ENCODE results near the gene CPSF4L.

The CPSF4L gene

DNA sequence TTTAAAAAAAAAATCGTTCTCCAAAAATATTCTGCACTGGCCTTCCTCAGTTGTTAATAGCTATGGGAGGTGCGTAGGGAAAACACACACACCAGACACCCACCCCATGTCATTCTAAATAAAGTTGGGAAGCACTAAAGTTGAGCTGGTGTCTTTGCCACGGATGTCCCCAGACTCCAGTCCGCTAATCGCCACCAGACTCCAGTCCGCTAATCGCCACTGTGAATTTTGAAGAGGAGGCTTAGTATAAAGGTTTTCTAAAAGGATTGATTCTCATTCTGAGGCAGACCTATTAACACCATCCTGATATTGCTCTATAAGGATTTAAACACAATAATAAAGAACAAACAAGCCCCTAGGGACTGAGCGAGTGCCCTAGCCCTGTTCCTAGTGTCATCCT lies 22.7 kb upstream of the CPSF4L start:
- peaks cover 0 to 2% (median 0%) of the 10 kb centered on the region in 5 experiments for H3K27me3 ChIP-seq (replicated peaks in 2 of 5; ENCODE audit: control insufficient read depth in 4 of 5, insufficient read depth in 5 of 5, low read length in 4 of 5)
- DNase-seq = no peak
- CTCF ChIA-PET = interaction anchor here (3.6 kb wide), 1 partner anchor 87 kb away, joined by 11 read pairs; no protein-coding TSS in a partner anchor
- POLR2A ChIA-PET = no interaction called here
- no peaks in the 10 kb centered on the region for H3K9me3 ChIP-seq (ENCODE audit: control extremely low read depth in 1 of 5, control insufficient read depth in 4 of 5, insufficient read depth in 2 of 5, low read depth in 1 of 5, low read length in 4 of 5)
- H3K27ac ChIP-seq (ENCODE audit: insufficient read depth in 1 of 2, low read depth in 1 of 2, low read length in 2 of 2, poor library complexity in 1 of 2, severe bottlenecking in 2 of 2) = no peak overlapping the region
- WGBS (ENCODE audit: insufficient coverage) = 88% methylated on average over 1 of the region's 8 CpGs
- H3K4me3 ChIP-seq (ENCODE audit: control insufficient read depth in 1 of 7, extremely low read depth in 1 of 7, insufficient read depth in 4 of 7, low read depth in 2 of 7, low read length in 6 of 7) = no peak overlapping the region
- H3K36me3 ChIP-seq (ENCODE audit: control insufficient read depth in 4 of 4, insufficient read depth in 4 of 4, low read length in 3 of 4) = peaks cover 0 to 5% (median 0%) of the 10 kb centered on the region in 4 experiments
- H3K4me1 ChIP-seq (ENCODE audit: control extremely low read depth in 1 of 4, control insufficient read depth in 4 of 4, insufficient read depth in 4 of 4, low read length in 3 of 4) = peaks cover 0 to 5% (median 0%) of the 10 kb centered on the region in 4 experiments

- Histone ChIP-seq H3K4me3 (ENCODE audit: control insufficient read depth in 1 of 7, extremely low read depth in 1 of 7, insufficient read depth in 4 of 7, low read depth in 2 of 7, low read length in 6 of 7) (no peak overlapping the region), H3K9me3 (ENCODE audit: control extremely low read depth in 1 of 5, control insufficient read depth in 4 of 5, insufficient read depth in 2 of 5, low read depth in 1 of 5, low read length in 4 of 5) (no peaks in the 10 kb centered on the region), H3K4me1 (ENCODE audit: control extremely low read depth in 1 of 4, control insufficient read depth in 4 of 4, insufficient read depth in 4 of 4, low read length in 3 of 4) (peaks cover 0 to 5% (median 0%) of the 10 kb centered on the region in 4 experiments), H3K27ac (ENCODE audit: insufficient read depth in 1 of 2, low read depth in 1 of 2, low read length in 2 of 2, poor library complexity in 1 of 2, severe bottlenecking in 2 of 2) (no peak overlapping the region), H3K36me3 (ENCODE audit: control insufficient read depth in 4 of 4, insufficient read depth in 4 of 4, low read length in 3 of 4) (peaks cover 0 to 5% (median 0%) of the 10 kb centered on the region in 4 experiments), H3K27me3 (replicated peaks in 2 of 5; ENCODE audit: control insufficient read depth in 4 of 5, insufficient read depth in 5 of 5, low read length in 4 of 5) (peaks cover 0 to 2% (median 0%) of the 10 kb centered on the region in 5 experiments)
- WGBS (ENCODE audit: insufficient coverage) = 100% methylated on average over 2 of the region's 10 CpGs
- ChIA-PET CTCF (interaction anchor here (0.9 to 3.6 kb wide), 2 partner anchors 40 to 87 kb away, joined by 3 to 11 read pairs; no protein-coding TSS in a partner anchor), POLR2A (no interaction called here)
- no peak for DNase-seq
Observed at GRCh38 chr17:73283841-73284282, 22.2 kb upstream of the CPSF4L start.

GRCh38 chr17:73283250-73283649 lies 21.6 kb upstream of the CPSF4L start:
- CTCF ChIA-PET = interaction anchor here (0.9 to 3.6 kb wide), 2 partner anchors 40 to 88 kb away, joined by 3 to 11 read pairs; no protein-coding TSS in a partner anchor
- H3K4me3 ChIP-seq (ENCODE audit: control insufficient read depth in 1 of 7, extremely low read depth in 1 of 7, insufficient read depth in 4 of 7, low read depth in 2 of 7, low read length in 6 of 7) = no peak overlapping the region
- POLR2A ChIA-PET = no interaction called here
- 100% methylated on average over 4 of the region's 5 CpGs for WGBS (ENCODE audit: insufficient coverage)
- H3K4me1 ChIP-seq (ENCODE audit: control extremely low read depth in 1 of 4, control insufficient read depth in 4 of 4, insufficient read depth in 4 of 4, low read length in 3 of 4) = peaks cover 0 to 5% (median 0%) of the 10 kb centered on the region in 4 experiments
- no peaks in the 10 kb centered on the region for H3K9me3 ChIP-seq (ENCODE audit: control extremely low read depth in 1 of 5, control insufficient read depth in 4 of 5, insufficient read depth in 2 of 5, low read depth in 1 of 5, low read length in 4 of 5)
- peaks cover 0 to 2% (median 0%) of the 10 kb centered on the region in 5 experiments for H3K27me3 ChIP-seq (replicated peaks in 2 of 5; ENCODE audit: control insufficient read depth in 4 of 5, insufficient read depth in 5 of 5, low read length in 4 of 5)
- no peak for DNase-seq
- H3K36me3 ChIP-seq (ENCODE audit: control insufficient read depth in 4 of 4, insufficient read depth in 4 of 4, low read length in 3 of 4) = peaks cover 0 to 5% (median 0%) of the 10 kb centered on the region in 4 experiments
- no peak overlapping the region for H3K27ac ChIP-seq (ENCODE audit: insufficient read depth in 1 of 2, low read depth in 1 of 2, low read length in 2 of 2, poor library complexity in 1 of 2, severe bottlenecking in 2 of 2)

GRCh38 chr17:73282629-73283028 lies 20.9 kb upstream of the CPSF4L start:
- H3K9me3 ChIP-seq (ENCODE audit: control extremely low read depth in 1 of 5, control insufficient read depth in 4 of 5, insufficient read depth in 2 of 5, low read depth in 1 of 5, low read length in 4 of 5) = no peaks in the 10 kb centered on the region
- WGBS (ENCODE audit: insufficient coverage) = 100% methylated on average over 2 of the region's 9 CpGs
- H3K27me3 ChIP-seq (replicated peaks in 2 of 5; ENCODE audit: control insufficient read depth in 4 of 5, insufficient read depth in 5 of 5, low read length in 4 of 5) = peaks cover 0 to 2% (median 0%) of the 10 kb centered on the region in 5 experiments
- POLR2A ChIA-PET = no interaction called here
- H3K4me3 ChIP-seq (ENCODE audit: control insufficient read depth in 1 of 7, extremely low read depth in 1 of 7, insufficient read depth in 4 of 7, low read depth in 2 of 7, low read length in 6 of 7) = no peak overlapping the region
- peaks cover 0 to 5% (median 0%) of the 10 kb centered on the region in 4 experiments for H3K4me1 ChIP-seq (ENCODE audit: control extremely low read depth in 1 of 4, control insufficient read depth in 4 of 4, insufficient read depth in 4 of 4, low read length in 3 of 4)
- DNase-seq = no peak
- H3K36me3 ChIP-seq (ENCODE audit: control insufficient read depth in 4 of 4, insufficient read depth in 4 of 4, low read length in 3 of 4) = peaks cover 0 to 5% (median 0%) of the 10 kb centered on the region in 4 experiments
- H3K27ac ChIP-seq (ENCODE audit: insufficient read depth in 1 of 2, low read depth in 1 of 2, low read length in 2 of 2, poor library complexity in 1 of 2, severe bottlenecking in 2 of 2) = no peak overlapping the region
- CTCF ChIA-PET = interaction anchor here (1.5 to 3.6 kb wide), 2 partner anchors 9 to 88 kb away, joined by 3 to 11 read pairs; no protein-coding TSS in a partner anchor

DNA sequence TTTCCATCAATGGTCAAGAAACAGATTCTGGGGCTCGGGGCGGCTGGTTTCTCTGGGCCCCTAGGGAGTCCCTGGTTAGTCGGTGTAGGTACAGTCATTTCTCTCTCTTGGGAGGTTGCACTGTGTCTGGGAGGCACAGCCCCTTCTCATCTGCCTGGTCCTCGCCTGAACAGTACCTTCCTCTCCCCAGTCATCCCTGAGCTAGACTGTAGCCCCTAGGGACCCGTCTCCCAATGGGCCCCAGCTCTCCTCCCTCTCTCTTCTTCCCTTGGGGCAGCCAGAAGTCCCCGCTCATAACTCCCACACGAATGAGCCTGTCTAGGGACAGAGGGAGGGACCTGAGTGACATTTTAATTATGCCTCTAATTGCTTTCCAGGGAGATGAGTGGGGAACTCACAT lies 20.2 kb upstream of the CPSF4L start:
- 80% methylated on average over 1 of the region's 7 CpGs for WGBS (ENCODE audit: insufficient coverage)
- no peak overlapping the region for H3K27ac ChIP-seq (ENCODE audit: insufficient read depth in 1 of 2, low read depth in 1 of 2, low read length in 2 of 2, poor library complexity in 1 of 2, severe bottlenecking in 2 of 2)
- H3K27me3 ChIP-seq (replicated peaks in 2 of 5; ENCODE audit: control insufficient read depth in 4 of 5, insufficient read depth in 5 of 5, low read length in 4 of 5) = peaks cover 0 to 2% (median 0%) of the 10 kb centered on the region in 5 experiments
- ChIA-PET POLR2A (no interaction called here), CTCF (interaction anchor here (1.5 to 3.6 kb wide), 2 partner anchors 9 to 89 kb away, joined by 3 to 11 read pairs; no protein-coding TSS in a partner anchor)
- H3K4me1 ChIP-seq (ENCODE audit: control extremely low read depth in 1 of 4, control insufficient read depth in 4 of 4, insufficient read depth in 4 of 4, low read length in 3 of 4) = peaks cover 0 to 5% (median 0%) of the 10 kb centered on the region in 4 experiments
- no peak overlapping the region for H3K4me3 ChIP-seq (ENCODE audit: control insufficient read depth in 1 of 7, extremely low read depth in 1 of 7, insufficient read depth in 4 of 7, low read depth in 2 of 7, low read length in 6 of 7)
- H3K9me3 ChIP-seq (ENCODE audit: control extremely low read depth in 1 of 5, control insufficient read depth in 4 of 5, insufficient read depth in 2 of 5, low read depth in 1 of 5, low read length in 4 of 5) = no peaks in the 10 kb centered on the region
- DNase-seq = no peak
- H3K36me3 ChIP-seq (ENCODE audit: control insufficient read depth in 4 of 4, insufficient read depth in 4 of 4, low read length in 3 of 4) = peaks cover 0 to 5% (median 0%) of the 10 kb centered on the region in 4 experiments

DNA sequence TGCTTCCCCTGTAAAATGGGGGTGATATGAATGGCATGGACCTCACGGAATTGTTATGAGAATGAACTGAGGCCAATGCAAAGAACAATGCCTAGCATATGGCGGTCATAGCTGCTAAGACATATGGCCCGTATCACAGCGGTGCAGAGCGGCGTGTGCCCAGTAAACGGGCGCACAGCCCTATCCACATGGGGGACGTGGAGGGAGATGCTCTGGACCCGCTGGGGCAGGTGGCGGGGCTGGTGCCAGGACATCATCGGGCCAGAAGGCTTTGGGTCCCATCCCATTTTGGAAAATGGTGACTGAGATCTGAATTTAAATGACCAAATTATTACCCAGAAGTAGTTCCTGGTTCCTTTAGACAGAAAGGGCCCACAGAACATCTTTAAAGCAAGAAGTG lies 18.5 kb upstream of the CPSF4L start:
- H3K27ac ChIP-seq (ENCODE audit: insufficient read depth in 1 of 2, low read depth in 1 of 2, low read length in 2 of 2, poor library complexity in 1 of 2, severe bottlenecking in 2 of 2) = no peak overlapping the region
- H3K27me3 ChIP-seq (replicated peaks in 2 of 5; ENCODE audit: control insufficient read depth in 4 of 5, insufficient read depth in 5 of 5, low read length in 4 of 5) = peaks cover 0 to 2% (median 0%) of the 10 kb centered on the region in 5 experiments
- no peak overlapping the region for H3K4me3 ChIP-seq (ENCODE audit: control insufficient read depth in 1 of 7, extremely low read depth in 1 of 7, insufficient read depth in 4 of 7, low read depth in 2 of 7, low read length in 6 of 7)
- ChIA-PET CTCF (interaction anchor here (1.0 kb wide), 1 partner anchor 91 kb away, joined by 3 read pairs; no protein-coding TSS in a partner anchor), POLR2A (no interaction called here)
- no peaks in the 10 kb centered on the region for H3K36me3 ChIP-seq (ENCODE audit: control insufficient read depth in 4 of 4, insufficient read depth in 4 of 4, low read length in 3 of 4)
- no peak for DNase-seq
- H3K9me3 ChIP-seq (ENCODE audit: control extremely low read depth in 1 of 5, control insufficient read depth in 4 of 5, insufficient read depth in 2 of 5, low read depth in 1 of 5, low read length in 4 of 5) = no peaks in the 10 kb centered on the region
- H3K4me1 ChIP-seq (ENCODE audit: control extremely low read depth in 1 of 4, control insufficient read depth in 4 of 4, insufficient read depth in 4 of 4, low read length in 3 of 4) = peaks cover 0 to 5% (median 0%) of the 10 kb centered on the region in 4 experiments
- 97% methylated on average over 12 of the region's 12 CpGs for WGBS (ENCODE audit: insufficient coverage)

GRCh38 chr17:73279704-73280103 lies 18.0 kb upstream of the CPSF4L start:
- POLR2A ChIA-PET = no interaction called here
- CTCF ChIA-PET = no interaction called here
- H3K36me3 ChIP-seq (ENCODE audit: control insufficient read depth in 4 of 4, insufficient read depth in 4 of 4, low read length in 3 of 4) = no peaks in the 10 kb centered on the region
- 96% methylated on average over 6 of the region's 7 CpGs for WGBS (ENCODE audit: insufficient coverage)
- DNase-seq = no peak
- peaks cover 0 to 2% (median 0%) of the 10 kb centered on the region in 5 experiments for H3K27me3 ChIP-seq (replicated peaks in 2 of 5; ENCODE audit: control insufficient read depth in 4 of 5, insufficient read depth in 5 of 5, low read length in 4 of 5)
- H3K4me3 ChIP-seq (ENCODE audit: control insufficient read depth in 1 of 7, extremely low read depth in 1 of 7, insufficient read depth in 4 of 7, low read depth in 2 of 7, low read length in 6 of 7) = no peak overlapping the region
- H3K9me3 ChIP-seq (ENCODE audit: control extremely low read depth in 1 of 5, control insufficient read depth in 4 of 5, insufficient read depth in 2 of 5, low read depth in 1 of 5, low read length in 4 of 5) = no peaks in the 10 kb centered on the region
- no peak overlapping the region for H3K27ac ChIP-seq (ENCODE audit: insufficient read depth in 1 of 2, low read depth in 1 of 2, low read length in 2 of 2, poor library complexity in 1 of 2, severe bottlenecking in 2 of 2)
- H3K4me1 ChIP-seq (ENCODE audit: control extremely low read depth in 1 of 4, control insufficient read depth in 4 of 4, insufficient read depth in 4 of 4, low read length in 3 of 4) = peaks cover 0 to 5% (median 0%) of the 10 kb centered on the region in 4 experiments

All from common myeloid progenitor, CD34-positive (primary cell).